Ishikawa (cell line): Measurements from ENCODE around the gene KRT84.

Source experiments
- CEBPB ChIP-seq: IDR thresholded peaks from 2 replicates; pipeline ENCODE4 v1.6.1; 2012
- CREB1 ChIP-seq: IDR thresholded peaks from 2 replicates; pipeline ENCODE4 v1.6.1; 2012; ENCODE audit warnings: low read depth
- EGR1 ChIP-seq: IDR thresholded peaks from 2 replicates; pipeline ENCODE4 v1.6.1; 2012
- EP300 ChIP-seq: IDR thresholded peaks from 2 replicates; pipeline ENCODE4 v1.6.1; 2012; ENCODE audit warnings: borderline replicate concordance
- FOXM1 ChIP-seq: IDR thresholded peaks from 2 replicates; pipeline ENCODE4 v1.6.1; 2012; ENCODE audit warnings: low read depth, borderline replicate concordance
- MAX ChIP-seq: IDR thresholded peaks from 2 replicates; pipeline ENCODE4 v1.6.1; 2012
- NFIC ChIP-seq: IDR thresholded peaks from 2 replicates; pipeline ENCODE4 v1.6.1; 2012
- RAD21 ChIP-seq: IDR thresholded peaks from 2 replicates; pipeline ENCODE4 v1.6.1; 2012; ENCODE audit warnings: low read depth
- REST ChIP-seq: IDR thresholded peaks from 2 replicates; pipeline ENCODE4 v1.6.1; 2012; ENCODE audit warnings: low read depth, mild to moderate bottlenecking
- TAF1 ChIP-seq: IDR thresholded peaks from 2 replicates; pipeline ENCODE4 v1.6.1; 2012; ENCODE audit warnings: low read depth, mild to moderate bottlenecking
- TCF12 ChIP-seq: IDR thresholded peaks from 2 replicates; pipeline ENCODE4 v1.6.1; 2012; ENCODE audit warnings: low read depth
- TEAD4 ChIP-seq: IDR thresholded peaks from 2 replicates; pipeline ENCODE4 v1.6.1; 2012
- YY1 ChIP-seq: IDR thresholded peaks from 2 replicates; pipeline ENCODE4 v1.6.1; 2012; ENCODE audit warnings: low read depth
- ZBTB7A ChIP-seq: IDR thresholded peaks from 2 replicates; pipeline ENCODE4 v1.6.1; 2012; ENCODE audit warnings: low read depth
- TF ChIP-seq, protein P1 (sequence below): IDR thresholded peaks from 2 replicates; pipeline ENCODE4 v1.6.1; 2012

KRT84 gene

GRCh38 chr12:52398176-52398575, 12.7 kb upstream of the KRT84 start:
- TF ChIP-seq, protein P1, sequence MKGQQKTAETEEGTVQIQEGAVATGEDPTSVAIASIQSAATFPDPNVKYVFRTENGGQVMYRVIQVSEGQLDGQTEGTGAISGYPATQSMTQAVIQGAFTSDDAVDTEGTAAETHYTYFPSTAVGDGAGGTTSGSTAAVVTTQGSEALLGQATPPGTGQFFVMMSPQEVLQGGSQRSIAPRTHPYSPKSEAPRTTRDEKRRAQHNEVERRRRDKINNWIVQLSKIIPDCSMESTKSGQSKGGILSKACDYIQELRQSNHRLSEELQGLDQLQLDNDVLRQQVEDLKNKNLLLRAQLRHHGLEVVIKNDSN: no peak
- TF ChIP-seq TEAD4: no peak
- TF ChIP-seq TAF1: no peak
- TF ChIP-seq ZBTB7A: no peak
- no peak for TF ChIP-seq EP300
- TF ChIP-seq NFIC: no peak
- no peak for TF ChIP-seq CREB1
- no peak for TF ChIP-seq EGR1

DNA sequence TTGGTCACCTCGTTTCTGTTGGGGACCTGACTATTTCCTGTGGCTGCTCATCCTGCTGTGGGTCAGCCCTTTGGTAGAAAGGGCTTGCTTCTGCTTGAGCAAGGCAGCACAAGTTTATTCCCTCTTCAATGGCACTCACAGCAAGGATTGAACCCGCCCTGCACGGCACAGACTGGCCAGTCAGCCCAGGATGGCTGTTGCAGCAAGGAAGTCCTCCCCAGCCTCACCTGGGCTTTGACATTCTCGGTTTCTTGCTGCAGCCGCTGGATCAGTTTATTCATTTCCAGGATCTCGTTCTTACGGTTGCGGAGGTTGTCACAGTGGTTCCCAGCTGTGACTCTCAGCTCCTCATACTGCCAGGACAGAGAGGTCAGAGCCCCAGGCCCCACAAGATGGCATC, 11.2 kb upstream of the KRT84 start:
- TF ChIP-seq TAF1 (no peak), EP300 (no peak), EGR1 (no peak), YY1 (no peak), RAD21 (no peak), CEBPB (no peak), CREB1 (no peak), FOXM1 (no peak), NFIC (no peak), TCF12 (no peak), REST (no peak), MAX (no peak)

DNA sequence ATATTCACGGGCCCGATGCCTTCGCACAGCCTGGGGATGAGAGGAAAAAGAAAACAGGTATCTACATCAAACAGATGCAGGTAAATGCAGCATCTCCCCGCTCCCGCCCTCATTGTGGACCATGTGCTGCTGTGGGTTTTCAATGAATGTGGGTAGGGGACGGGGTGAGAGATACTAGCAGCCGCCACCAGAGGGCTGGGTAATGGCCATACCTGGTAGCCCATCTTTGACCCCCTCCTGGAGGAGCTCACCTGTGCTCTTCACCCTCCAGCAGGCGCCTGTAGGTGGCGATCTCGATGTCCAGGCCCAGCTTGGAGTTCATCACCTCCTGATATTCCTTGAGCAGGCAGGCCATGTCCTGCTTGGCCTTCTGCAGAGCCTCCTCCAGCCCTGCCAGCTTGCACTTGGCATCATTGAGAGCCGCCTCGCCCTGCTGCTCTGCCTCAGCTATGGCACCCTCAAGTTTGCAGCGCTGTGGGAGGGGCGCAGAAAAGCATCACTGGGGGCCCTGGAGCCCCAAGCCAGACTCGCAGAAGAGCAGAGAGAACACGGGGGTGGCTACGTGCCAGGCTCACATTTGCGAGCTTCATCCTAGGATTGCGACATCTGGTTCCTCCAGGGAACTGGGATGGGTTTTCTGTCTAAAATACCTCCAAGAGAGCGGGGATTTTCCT, 10.4 kb upstream of the KRT84 start:
- no peak for TF ChIP-seq CREB1
- no peak for TF ChIP-seq EP300
- TF ChIP-seq REST: no peak
- peak; percentile 67 for TF ChIP-seq CEBPB
- peak; percentile 79 for TF ChIP-seq RAD21
- no peak for TF ChIP-seq NFIC
- peak; percentile 46; the same call in 1 of the 2 replicates for TF ChIP-seq ZBTB7A

DNA sequence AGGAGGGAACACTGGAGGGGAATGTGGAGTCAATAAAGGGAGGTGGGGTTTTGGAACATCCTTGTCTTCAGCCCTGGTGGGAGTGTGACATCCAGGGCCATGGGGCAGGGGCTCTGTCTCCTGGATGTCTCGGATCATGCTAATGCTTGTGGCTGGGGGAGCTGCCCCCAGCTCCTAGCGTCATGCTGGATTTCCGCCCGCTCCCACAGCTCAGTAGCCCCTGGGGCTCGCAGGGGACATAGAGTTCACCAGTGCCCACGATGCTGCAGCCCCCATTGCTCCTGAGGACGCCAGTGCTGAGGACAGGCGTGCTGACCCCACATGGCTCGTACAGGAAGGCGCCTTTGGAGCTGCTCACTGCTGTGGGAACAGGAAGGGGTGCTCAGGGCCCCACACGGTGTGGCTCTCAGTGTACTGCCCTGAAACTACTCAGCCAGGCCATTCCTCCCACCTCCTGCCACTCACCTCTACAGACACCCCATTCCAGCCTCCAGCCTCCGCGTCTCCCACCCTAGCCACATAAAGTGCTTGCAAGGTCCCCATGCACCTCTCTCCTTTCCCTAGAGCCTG, 9.5 kb upstream of the KRT84 start:
- TF ChIP-seq EP300 (no peak), CEBPB (no peak)

- TF ChIP-seq RAD21 (no peak), TCF12 (no peak), YY1 (no peak), EP300 (no peak), CEBPB (no peak), CREB1 (no peak), ZBTB7A (no peak), NFIC (no peak), TEAD4 (no peak), MAX (no peak), EGR1 (no peak), REST (no peak), FOXM1 (no peak), TAF1 (no peak)
- TF ChIP-seq, protein P1: no peak
Observed at GRCh38 chr12:52392465-52393007, 7.1 kb upstream of the KRT84 start.
